K562 (cell line): Measurements from ENCODE around the gene ZBTB38. TPM values are rescaled to one million over a fixed set of nuclear protein-coding genes. Genes with fewer than 3 reads are reported as not detected.

Experiments
- CXXC5 ChIP-seq: fragments of 250-450 bp; sonication (Bioruptor Pico); IDR thresholded peaks from 2 replicates; pipeline ENCODE4 v1.8.0; 2022; ENCODE audit warnings: inconsistent platforms, mild to moderate bottlenecking, moderate library complexity
- LARP7 ChIP-seq: fragments of 450-650 bp; IDR thresholded peaks from 2 replicates; pipeline ENCODE4 v1.6.1; 2016
- NCOA1 ChIP-seq: fragments of 450-650 bp; IDR thresholded peaks from 2 replicates; pipeline ENCODE4 v1.6.1; 2016; ENCODE audit warnings: low read depth
- NFXL1 ChIP-seq: fragments of 450-650 bp; formaldehyde crosslinking; IDR thresholded peaks from 2 replicates; pipeline ENCODE4 v1.4.0; 2021; ENCODE audit warnings: mild to moderate bottlenecking
- PATZ1 ChIP-seq: fragments of 250-450 bp; sonication (Bioruptor Pico); IDR thresholded peaks from 2 replicates; pipeline ENCODE4 v1.5.0; 2020; ENCODE audit warnings: mild to moderate bottlenecking, borderline replicate concordance
- RBBP5 ChIP-seq: fragments of 200-600 bp; sonication (generic); IDR thresholded peaks from 2 replicates; pipeline ENCODE4 v1.6.1; 2012; ENCODE audit warnings: borderline replicate concordance, mild to moderate bottlenecking, low read length, control low read depth, inconsistent platforms; ENCODE audit not compliant: insufficient read depth, poor library complexity, severe bottlenecking
- RCOR1 ChIP-seq, 2 experiments: IDR thresholded peaks; 2 replicates each; pipeline ENCODE4 v1.6.1; 2012; ENCODE audit warnings: low read depth in 2 of 2, low read length in 2 of 2, borderline replicate concordance in 1 of 2, improper control_type of control experiment in 1 of 2
- SREBF1 ChIP-seq: fragments of 150-350 bp; IDR thresholded peaks from 2 replicates; pipeline ENCODE4 v1.6.1; 2014; ENCODE audit warnings: antibody characterized with exemption, low read depth, low read length, borderline replicate concordance
- ZBTB2 ChIP-seq: fragments of 450-650 bp; IDR thresholded peaks from 2 replicates; pipeline ENCODE4 v1.6.1; 2016; ENCODE audit warnings: antibody characterized with exemption
- ZBTB33 ChIP-seq: sonication (generic); formaldehyde crosslinking; IDR thresholded peaks from 2 replicates; pipeline ENCODE4 v1.8.1; 2023; ENCODE audit warnings: mild to moderate bottlenecking, missing genetic modification reagents
- ZC3H4 ChIP-seq: sonication (generic); formaldehyde crosslinking; IDR thresholded peaks from 2 replicates; pipeline ENCODE4 v1.9.0; 2021; ENCODE audit warnings: missing genetic modification reagents, borderline replicate concordance
- ZKSCAN8 ChIP-seq: fragments of 200-800 bp; sonication (Bioruptor generic); IDR thresholded peaks from 2 replicates; pipeline ENCODE4 v1.6.1; 2016; ENCODE audit warnings: missing genetic modification characterization, missing compliant biosample characterization
- ZNF436 ChIP-seq: fragments of 250-450, 450-650 bp; sonication (Bioruptor Pico); formaldehyde crosslinking; IDR thresholded peaks from 2 replicates; pipeline ENCODE4 v1.7.0; 2020; ENCODE audit warnings: mild to moderate bottlenecking
- ZNF609 ChIP-seq: sonication (generic); formaldehyde crosslinking; IDR thresholded peaks from 2 replicates; pipeline ENCODE4 v1.8.1; 2023; ENCODE audit warnings: missing genetic modification reagents, mild to moderate bottlenecking, borderline replicate concordance
- ZNF644 ChIP-seq: fragments of 200-800 bp; sonication (Bioruptor generic); IDR thresholded peaks from 2 replicates; pipeline ENCODE4 v1.6.1; 2016; ENCODE audit warnings: low read depth, missing genetic modification characterization, missing compliant biosample characterization
- polyA plus RNA-seq, 8 experiments: library from polyadenylated mRNA; depleted of rRNA in 4 of 8; stranded (reverse) in 5 of 8; unstranded in 3 of 8; fragments of >200 nt; fragmentation: Nextera tagmentation in 2 of 8; fragmentation: Illumina TruSeq in 1 of 8; extraction: Ambion mirVana in 2 of 8; extraction: Trizol in 1 of 8; gene quantifications; 2 replicates each; pipeline versions ENCODE4 v1.2.1 to v1.2.3, GENCODE V29; 2011 to 2014; ENCODE audit warnings: inconsistent platforms in 1 of 8, missing spikeins in 1 of 8
- total RNA-seq, 7 experiments: library from RNA; depleted of rRNA in 6 of 7; stranded (reverse); fragments of >200 nt in 6 of 7; fragmentation: Illumina TruSeq in 2 of 7; extraction: Trizol in 2 of 7; gene quantifications; 2 replicates each; pipeline versions ENCODE4 v1.2.1 to v1.2.3, GENCODE V29; 2011 to 2021; ENCODE audit warnings: low replicate concordance in 1 of 7

The ZBTB38 gene
- total and polyA plus RNA-seq, 9 of the 15 experiments (the other 6 are each of a cell fraction or from before 2014, with no cell fraction given): 12.1 to 39.4 (median 22.9) TPM

DNA sequence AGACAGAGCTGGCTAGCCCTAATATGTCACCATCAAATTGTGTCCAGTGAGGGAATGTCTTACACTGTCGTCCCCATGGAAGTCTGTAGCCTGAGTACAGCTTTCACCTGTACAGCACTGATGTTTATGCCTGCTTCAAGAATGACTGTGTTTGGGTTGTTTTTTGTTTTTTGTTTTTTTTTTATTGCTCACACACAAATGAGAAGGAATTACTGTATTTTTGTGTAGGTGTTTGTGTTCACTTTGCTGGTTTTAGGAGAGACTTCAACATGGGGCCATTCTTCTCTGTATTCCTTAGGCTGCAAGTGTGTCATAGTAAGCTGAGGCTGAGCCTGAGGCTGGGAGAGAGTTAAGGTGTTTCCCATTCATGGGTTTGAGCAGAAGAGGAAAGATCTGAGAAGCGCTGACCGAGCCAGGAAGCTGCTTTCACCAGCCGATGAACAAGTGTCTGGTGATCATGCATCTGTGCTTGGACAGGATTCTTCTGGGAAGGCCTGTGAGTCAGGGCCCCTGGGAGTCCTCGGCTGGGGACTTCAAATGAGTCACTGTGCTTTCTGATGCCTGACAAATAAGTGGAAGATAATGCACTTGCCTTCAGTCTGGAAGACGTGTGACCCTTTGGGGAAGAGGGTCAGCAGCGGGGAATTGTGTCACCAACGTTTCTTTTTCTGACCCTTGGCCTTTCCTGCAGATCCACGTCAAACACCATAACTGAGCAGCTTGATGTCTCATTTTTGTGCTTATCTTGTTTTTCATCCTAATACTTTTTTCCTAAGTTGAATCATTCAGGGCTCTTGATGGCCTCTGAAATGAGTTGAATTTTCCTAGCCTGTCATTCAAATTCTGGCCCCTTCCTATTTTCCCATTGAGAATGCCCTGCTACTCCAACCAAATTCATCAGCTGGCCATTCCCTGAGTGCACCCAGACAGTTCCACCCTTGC, 36.7 kb upstream of the ZBTB38 start (continued):
- peak; percentile 41; the same call in 1 of the 2 replicates for TF ChIP-seq ZBTB2
- TF ChIP-seq ZC3H4 (CRISPR knock-in tag): no peak
- no peak for TF ChIP-seq SREBF1
- TF ChIP-seq ZNF609 (CRISPR knock-in tag): no peak
- no peak for TF ChIP-seq ZNF436 (CRISPR knock-in tag)
- no peak for TF ChIP-seq NFXL1 (CRISPR knock-in tag)
- TF ChIP-seq ZKSCAN8: peak; percentile 41; the same call in 1 of the 2 replicates
- 0 out of 2 replicates have a peak, but pooled peaks have one; percentile 61 for TF ChIP-seq LARP7
- peak; percentile 32; the same call in 1 of the 2 replicates for TF ChIP-seq ZNF644
- no peak for TF ChIP-seq PATZ1 (CRISPR knock-in tag)
- peak; percentile 70; the same call in 1 of the 2 replicates for TF ChIP-seq NCOA1
- TF ChIP-seq ZBTB33 (CRISPR knock-in tag): no peak
- TF ChIP-seq RBBP5: peak; percentile 33
- TF ChIP-seq CXXC5 (CRISPR knock-in tag): peak; percentile 57
- TF ChIP-seq RCOR1 (IDR thresholded peaks at IDR 0.05; ENCODE audit: borderline replicate concordance in 1 of 2, low read depth in 2 of 2, low read length in 2 of 2): peak in 1 of 2 experiments; percentile 84; a peak in 2 of 4 replicates
